Upper lobe of left lung (tissue), 6 donors: ENCODE measurements around the gene TMEM238L. TPM values are rescaled to one million over a fixed set of nuclear protein-coding genes. Genes with fewer than 3 reads are reported as not detected.

Experiments
- ATAC-seq, 2 donors: fragments of 200-7000 bp; cut with Tn5 transposase; one replicate each; pipeline ENCODE4 v1.9.1; 2022; ENCODE audit warnings: mild to moderate bottlenecking in 2 of 2, moderate library complexity in 2 of 2; ENCODE audit not compliant: low FRiP score in 2 of 2
- DNase-seq, 2 donors: peaks; one replicate each; pipeline ENCODE4 v3.0.0-alpha.2; 2019 to 2020
- H3K27ac ChIP-seq, 4 donors: fragments of 200-600 bp; sonication (generic); one replicate each; pipeline ENCODE4 v1.5.1; 2016 to 2019
- H3K27me3 ChIP-seq, 4 donors: fragments of 200-600 bp; sonication (generic); one replicate each; pipeline ENCODE4 v1.5.1; 2017 to 2019
- H3K36me3 ChIP-seq, 4 donors: fragments of 200-600 bp; sonication (generic); one replicate each; pipeline ENCODE4 v1.5.1; 2016 to 2019
- H3K4me1 ChIP-seq, 4 donors: fragments of 200-600 bp; sonication (generic); one replicate each; pipeline ENCODE4 v1.5.1; 2018 to 2019
- H3K4me3 ChIP-seq, 4 donors: fragments of 200-600 bp; sonication (generic); one replicate each; pipeline ENCODE4 v1.5.1; 2017 to 2019; ENCODE audit warnings: mild to moderate bottlenecking in 2 of 4, moderate library complexity in 1 of 4
- H3K9me3 ChIP-seq, 4 donors: fragments of 200-600 bp; sonication (generic); one replicate each; pipeline ENCODE4 v1.5.1; 2018 to 2019
- CTCF ChIP-seq, 6 experiments: fragments of 450-650 bp in 4 of 6; fragments of 200-600 bp in 2 of 6; sonication (generic) in 2 of 6; IDR thresholded peaks; one replicate each; pipeline ENCODE4 v1.5.1; 2016 to 2019; ENCODE audit warnings: antibody characterized with exemption in 6 of 6
- EP300 ChIP-seq, 4 donors: sonication (generic); formaldehyde crosslinking; IDR thresholded peaks; one replicate each; pipeline ENCODE4 v1.5.1; 2017; ENCODE audit warnings: antibody characterized with exemption in 4 of 4, control low read depth in 2 of 4
- POLR2A ChIP-seq, 4 donors: fragments of 450-650 bp; IDR thresholded peaks; one replicate each; pipeline ENCODE4 v1.5.1; 2016 to 2017; ENCODE audit warnings: antibody characterized with exemption in 4 of 4, mild to moderate bottlenecking in 2 of 4
- POLR2AphosphoS5 ChIP-seq, 2 donors: sonication (generic); formaldehyde crosslinking; IDR thresholded peaks; one replicate each; pipeline ENCODE4 v1.5.1; 2017; ENCODE audit warnings: antibody characterized with exemption in 2 of 2
- WGBS, 2 donors: methylation state at CpG; one replicate each; pipeline ENCODE4 v1.1.5; 2017 to 2018; 5-methylcytosine and 5-hydroxymethylcytosine counted together
- total RNA-seq, 6 donors: library from RNA; depleted of rRNA in 4 of 6; stranded (reverse); fragments of >200 nt in 4 of 6; gene quantifications; one replicate each; pipeline versions ENCODE4 v1.1.0 to v1.2.1, GENCODE V29; 2016 to 2021
- donor health status: DM: no; HTN: no; CAD: no; lungs with moderate emphysema.
- donor health status: DM: no; HTN: yes; CAD: no; lungs with severe emphysema.

Gene TMEM238L
- total RNA-seq, 6 donors from 2014 or later = not detected

GRCh38 chr17:10761281-10761680, 42.6 kb downstream of the TMEM238L start:
- ATAC-seq (no peak), DNase-seq (no peak)
- 61 to 72% methylated on average over 2 of the region's 2 CpGs for WGBS, 2 donors
- H3K4me1 ChIP-seq = no peaks in the 10 kb centered on the region
- H3K36me3 ChIP-seq = no peaks in the 10 kb centered on the region
- TF ChIP-seq POLR2AphosphoS5 (IDR thresholded peaks at IDR 0.05) (no peak), EP300 (IDR thresholded peaks at IDR 0.05) (no peak), CTCF (IDR thresholded peaks at IDR 0.05) (no peak), POLR2A (IDR thresholded peaks at IDR 0.05) (no peak)
- no peak overlapping the region for H3K27ac ChIP-seq
- H3K4me3 ChIP-seq = no peak overlapping the region
- H3K9me3 ChIP-seq = no peaks in the 10 kb centered on the region
- no peaks in the 10 kb centered on the region for H3K27me3 ChIP-seq

DNA sequence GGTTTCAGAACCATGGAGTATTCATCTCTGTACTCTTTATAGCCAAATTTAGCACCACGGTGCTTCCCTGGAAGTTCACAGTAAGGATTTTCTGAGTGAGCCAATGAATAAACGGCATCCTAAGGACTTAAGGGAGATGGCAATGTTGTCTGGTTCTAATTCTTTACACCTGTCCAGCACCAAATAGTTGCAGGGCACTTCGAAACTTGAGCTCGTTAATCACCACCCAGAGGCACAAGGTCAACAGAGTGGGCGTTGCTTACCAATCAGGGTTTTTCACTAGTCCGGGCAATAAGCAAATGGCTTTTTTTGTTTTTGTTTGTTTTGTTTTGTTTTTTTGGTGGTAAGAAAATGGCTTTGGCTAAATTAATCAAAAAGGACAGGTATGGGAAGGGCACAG, 45.8 kb downstream of the TMEM238L start:
- Histone ChIP-seq H3K4me3 (no peak overlapping the region), H3K27ac (no peak overlapping the region), H3K27me3 (no peaks in the 10 kb centered on the region), H3K36me3 (no peaks in the 10 kb centered on the region), H3K4me1 (no peaks in the 10 kb centered on the region), H3K9me3 (no peaks in the 10 kb centered on the region)
- no peak for DNase-seq
- WGBS, 2 donors = 83 to 94% methylated on average over 6 of the region's 6 CpGs
- ATAC-seq = no peak
- TF ChIP-seq POLR2AphosphoS5 (IDR thresholded peaks at IDR 0.05) (no peak), POLR2A (IDR thresholded peaks at IDR 0.05) (no peak), EP300 (IDR thresholded peaks at IDR 0.05) (no peak), CTCF (IDR thresholded peaks at IDR 0.05) (no peak)

- ATAC-seq = no peak
- Histone ChIP-seq H3K27ac (no peak overlapping the region), H3K36me3 (no peaks in the 10 kb centered on the region), H3K9me3 (no peaks in the 10 kb centered on the region), H3K27me3 (no peaks in the 10 kb centered on the region), H3K4me3 (no peak overlapping the region), H3K4me1 (no peaks in the 10 kb centered on the region)
- DNase-seq = no peak
- 67 to 76% methylated on average over 2 of the region's 2 CpGs for WGBS, 2 donors
- no peak for TF ChIP-seq POLR2A (IDR thresholded peaks at IDR 0.05)
- no peak for TF ChIP-seq CTCF (IDR thresholded peaks at IDR 0.05)
- TF ChIP-seq POLR2AphosphoS5 (IDR thresholded peaks at IDR 0.05) = no peak
- TF ChIP-seq EP300 (IDR thresholded peaks at IDR 0.05) = no peak
These were observed 46.3 kb downstream of the TMEM238L start for GRCh38 chr17:10757647-10758046.

DNA sequence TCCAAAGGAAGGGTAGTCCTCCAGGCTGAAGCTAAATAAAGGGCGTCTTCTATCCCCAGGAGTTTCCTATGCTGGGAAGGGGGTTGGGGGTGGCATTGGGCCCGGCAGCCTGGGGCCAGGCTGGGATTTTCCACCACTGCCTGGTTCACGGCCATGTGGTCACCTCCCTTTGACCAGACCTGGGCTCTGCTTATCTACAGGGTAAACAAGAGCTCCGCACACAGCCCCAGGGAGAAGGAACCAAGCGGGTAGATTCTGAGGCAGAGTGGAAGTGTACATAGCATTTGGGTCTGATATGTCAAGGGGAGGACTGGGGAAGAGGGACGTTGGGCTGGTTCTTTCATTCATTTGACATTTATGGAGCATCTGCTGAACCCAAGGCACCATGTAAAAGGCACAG, 46.8 kb downstream of the TMEM238L start:
- peak in 1 of 2 donors; percentile 13 for DNase-seq
- H3K4me3 ChIP-seq = no peak overlapping the region
- no peak for ATAC-seq
- H3K36me3 ChIP-seq = no peaks in the 10 kb centered on the region
- WGBS, 2 donors = 81 to 84% methylated on average over 4 to 6 of the region's 6 CpGs
- H3K9me3 ChIP-seq = no peaks in the 10 kb centered on the region
- no peaks in the 10 kb centered on the region for H3K27me3 ChIP-seq
- H3K4me1 ChIP-seq = no peaks in the 10 kb centered on the region
- no peak for TF ChIP-seq CTCF (IDR thresholded peaks at IDR 0.05)
- no peak for TF ChIP-seq EP300 (IDR thresholded peaks at IDR 0.05)
- TF ChIP-seq POLR2A (IDR thresholded peaks at IDR 0.05) = no peak
- TF ChIP-seq POLR2AphosphoS5 (IDR thresholded peaks at IDR 0.05) = no peak
- no peak overlapping the region for H3K27ac ChIP-seq

GRCh38 chr17:10756619-10757018, 47.3 kb downstream of the TMEM238L start:
- Histone ChIP-seq H3K9me3 (no peaks in the 10 kb centered on the region), H3K36me3 (no peaks in the 10 kb centered on the region), H3K27ac (no peak overlapping the region), H3K4me1 (no peaks in the 10 kb centered on the region), H3K27me3 (no peaks in the 10 kb centered on the region), H3K4me3 (no peak overlapping the region)
- TF ChIP-seq POLR2A (IDR thresholded peaks at IDR 0.05) = no peak
- no peak for TF ChIP-seq EP300 (IDR thresholded peaks at IDR 0.05)
- no peak for TF ChIP-seq POLR2AphosphoS5 (IDR thresholded peaks at IDR 0.05)
- no peak for TF ChIP-seq CTCF (IDR thresholded peaks at IDR 0.05)
- no peak for DNase-seq
- WGBS, 2 donors = 83 to 92% methylated on average over 2 of the region's 2 CpGs
- no peak for ATAC-seq
